Retinal pigment epithelial cell (primary cell): ENCODE data around the gene MAP3K4.

Experiments
- DNase-seq: peaks from one replicate; pipeline ENCODE4 v3.0.0-alpha.2; 2010; ENCODE audit warnings: low read depth
- H3K4me3 ChIP-seq: 2 replicates; pipeline ENCODE4 v1.5.1; 2011; ENCODE audit warnings: mild to moderate bottlenecking, low read length, control low read depth, moderate library complexity
- CTCF ChIP-seq: conservative IDR thresholded peaks from 2 replicates; pipeline ENCODE4 v1.5.1; 2011; ENCODE audit warnings: low read depth, low read length, control low read depth, inconsistent platforms

MAP3K4 gene

GRCh38 chr6:160951187-160952030, 40.2 kb upstream of the MAP3K4 start:
- no peak for TF ChIP-seq CTCF
- DNase-seq = no peak
- no peak overlapping the region for H3K4me3 ChIP-seq

- no peak for TF ChIP-seq CTCF
- DNase-seq = no peak
- no peak overlapping the region for H3K4me3 ChIP-seq
These were observed 38.8 kb upstream of the MAP3K4 start for GRCh38 chr6:160952633-160953281.

- DNase-seq = no peak
- no peak overlapping the region for H3K4me3 ChIP-seq
- no peak for TF ChIP-seq CTCF
These were observed 35.9 kb upstream of the MAP3K4 start for GRCh38 chr6:160955508-160956295.

- no peak for TF ChIP-seq CTCF
- DNase-seq = no peak
- no peak overlapping the region for H3K4me3 ChIP-seq
These were observed 35.1 kb upstream of the MAP3K4 start for GRCh38 chr6:160956300-160957035.

- TF ChIP-seq CTCF = no peak
- no peak for DNase-seq
- H3K4me3 ChIP-seq = no peak overlapping the region
These were observed 31.7 kb upstream of the MAP3K4 start for GRCh38 chr6:160959726-160960435.

GRCh38 chr6:160960839-160961238, 30.7 kb upstream of the MAP3K4 start:
- no peak for TF ChIP-seq CTCF
- no peak overlapping the region for H3K4me3 ChIP-seq
- no peak for DNase-seq
